H9 (cell line): Measurements from ENCODE around the gene EYA4. TPM values are rescaled to one million over a fixed set of nuclear protein-coding genes. Genes with fewer than 3 reads are reported as not detected.

Experiments used
- DNase-seq: peaks from one replicate; pipeline ENCODE4 v3.0.0-alpha.2; 2017
- H2AFZ ChIP-seq: one replicate; pipeline ENCODE4 v1.6.1; 2013; ENCODE audit warnings: mild to moderate bottlenecking, low read length, control low read depth, moderate library complexity
- H2AK5ac ChIP-seq: 2 replicates; pipeline ENCODE4 v1.6.1; 2013; ENCODE audit warnings: low read length, control low read depth, mixed read lengths; ENCODE audit not compliant: insufficient read length
- H2BK120ac ChIP-seq: one replicate; pipeline ENCODE4 v1.6.1; 2013; ENCODE audit warnings: low read depth, mild to moderate bottlenecking, low read length, control low read depth, inconsistent platforms; ENCODE audit not compliant: poor library complexity, severe bottlenecking
- H2BK12ac ChIP-seq: 2 replicates; pipeline ENCODE4 v1.6.1; 2013; ENCODE audit warnings: low read length, control low read depth, mixed read lengths, low read depth; ENCODE audit not compliant: insufficient read length
- H2BK15ac ChIP-seq: 2 replicates; pipeline ENCODE4 v1.6.1; 2013; ENCODE audit warnings: low read depth, low read length, control low read depth
- H2BK20ac ChIP-seq: one replicate; pipeline ENCODE4 v1.6.1; 2013; ENCODE audit warnings: low read depth, mild to moderate bottlenecking, low read length, control low read depth, inconsistent platforms; ENCODE audit not compliant: poor library complexity, severe bottlenecking
- H2BK5ac ChIP-seq: 2 replicates; pipeline ENCODE4 v1.6.1; 2013; ENCODE audit warnings: low read length, control low read depth, mixed read lengths; ENCODE audit not compliant: insufficient read length
- H3K14ac ChIP-seq: 2 replicates; pipeline ENCODE4 v1.6.1; 2013; ENCODE audit warnings: low read length, control low read depth; ENCODE audit not compliant: insufficient read depth
- H3K18ac ChIP-seq: 2 replicates; pipeline ENCODE4 v1.6.1; 2013; ENCODE audit warnings: low read depth, mild to moderate bottlenecking, mixed read lengths, low read length, control low read depth; ENCODE audit not compliant: insufficient read length
- H3K23ac ChIP-seq: 2 replicates; pipeline ENCODE4 v1.6.1; 2013; ENCODE audit warnings: low read length, control low read depth, mixed read lengths, low read depth; ENCODE audit not compliant: insufficient read length
- H3K23me2 ChIP-seq: 2 replicates; pipeline ENCODE4 v1.6.1; 2013; ENCODE audit warnings: low read depth, mild to moderate bottlenecking, mixed read lengths, low read length, control low read depth; ENCODE audit not compliant: insufficient read length, poor library complexity, severe bottlenecking
- H3K27ac ChIP-seq: 2 replicates; pipeline ENCODE4 v1.5.1; 2013; ENCODE audit warnings: low read length, control low read depth, mixed read lengths, low read depth; ENCODE audit not compliant: insufficient read length
- H3K27me3 ChIP-seq: 2 replicates; pipeline ENCODE4 v1.6.1; 2013; ENCODE audit warnings: low read length, control low read depth, inconsistent platforms; ENCODE audit not compliant: insufficient read depth
- H3K4ac ChIP-seq: 2 replicates; pipeline ENCODE4 v1.6.1; 2013; ENCODE audit warnings: low read depth, mild to moderate bottlenecking, control low read depth, inconsistent platforms, low read length, moderate library complexity
- H3K4me1 ChIP-seq: 2 replicates; pipeline ENCODE4 v1.6.1; 2013; ENCODE audit warnings: low read length, control low read depth, inconsistent platforms; ENCODE audit not compliant: insufficient read depth
- H3K4me2 ChIP-seq: 2 replicates; pipeline ENCODE4 v1.6.1; 2013; ENCODE audit warnings: low read length, control low read depth, mixed read lengths; ENCODE audit not compliant: insufficient read length, insufficient read depth
- H3K56ac ChIP-seq: 2 replicates; pipeline ENCODE4 v1.6.1; 2013; ENCODE audit warnings: low read depth, mild to moderate bottlenecking, mixed read lengths, low read length, control low read depth; ENCODE audit not compliant: insufficient read length
- H3K79me1 ChIP-seq: 2 replicates; pipeline ENCODE4 v1.6.1; 2013; ENCODE audit warnings: low read depth, mild to moderate bottlenecking, moderate library complexity, low read length, control low read depth, inconsistent platforms; ENCODE audit not compliant: insufficient read depth, poor library complexity, severe bottlenecking
- H3K79me2 ChIP-seq: 2 replicates; pipeline ENCODE4 v1.6.1; 2013; ENCODE audit warnings: low read length, control low read depth, inconsistent platforms; ENCODE audit not compliant: insufficient read depth
- H3K9ac ChIP-seq: 2 replicates; pipeline ENCODE4 v1.6.1; 2013; ENCODE audit warnings: low read length, control low read depth, mixed read lengths; ENCODE audit not compliant: insufficient read length; ENCODE audit errors: extremely low read depth
- H3K9me3 ChIP-seq: one replicate; pipeline ENCODE4 v1.6.1; 2013; ENCODE audit warnings: low read depth, low read length, inconsistent platforms; ENCODE audit not compliant: control insufficient read depth
- H3T11ph ChIP-seq: one replicate; pipeline ENCODE4 v1.6.1; 2013; ENCODE audit warnings: mild to moderate bottlenecking, low read length, control low read depth, inconsistent platforms
- H4K20me1 ChIP-seq: one replicate; pipeline ENCODE4 v1.6.1; 2013; ENCODE audit not compliant: control insufficient read depth, insufficient read length, insufficient read depth
- H4K5ac ChIP-seq: 2 replicates; pipeline ENCODE4 v1.6.1; 2013; ENCODE audit warnings: low read depth, mild to moderate bottlenecking, mixed read lengths, low read length, control low read depth; ENCODE audit not compliant: insufficient read length
- H4K8ac ChIP-seq: replicated peaks from 2 replicates; pipeline ENCODE4 v1.6.1; 2013; ENCODE audit warnings: low read length, control low read depth, mixed read lengths, low read depth; ENCODE audit not compliant: insufficient read length
- H4K91ac ChIP-seq: 2 replicates; pipeline ENCODE4 v1.6.1; 2013; ENCODE audit warnings: low read depth, mild to moderate bottlenecking, moderate library complexity, mixed read lengths, low read length, control low read depth; ENCODE audit not compliant: insufficient read length
- H3K27ac Mint-ChIP-seq, 3 experiments: 2 replicates in 2 of 3; 3 replicates in 1 of 3; pipeline ENCODE4 v1.8.0; 2020 to 2021; ENCODE audit warnings: mixed read lengths in 3 of 3, mild to moderate bottlenecking in 1 of 3, moderate library complexity in 1 of 3
- H3K27me3 Mint-ChIP-seq: 2 replicates; pipeline ENCODE4 v1.8.0; 2021; ENCODE audit warnings: low read depth, mild to moderate bottlenecking, moderate library complexity, mixed read lengths
- H3K36me3 Mint-ChIP-seq, 3 experiments: 2 replicates in 2 of 3; 3 replicates in 1 of 3; pipeline ENCODE4 v1.8.0; 2020 to 2021; ENCODE audit warnings: low read depth in 3 of 3, mixed read lengths in 3 of 3; ENCODE audit not compliant: insufficient read depth in 1 of 3
- H3K4me1 Mint-ChIP-seq, 2 experiments: 2 replicates each; pipeline ENCODE4 v1.8.0; 2020; ENCODE audit warnings: mixed read lengths in 2 of 2
- H3K4me3 Mint-ChIP-seq, 2 experiments: 2 replicates in 1 of 2; 3 replicates in 1 of 2; pipeline ENCODE4 v1.8.0; 2020 to 2021; ENCODE audit warnings: mild to moderate bottlenecking in 2 of 2, mixed read lengths in 2 of 2, moderate library complexity in 1 of 2
- H3K9me3 Mint-ChIP-seq, 2 experiments: 2 replicates in 1 of 2; 3 replicates in 1 of 2; pipeline ENCODE4 v1.8.0; 2020; ENCODE audit warnings: mild to moderate bottlenecking in 2 of 2, mixed read lengths in 2 of 2, moderate library complexity in 1 of 2
- WGBS: extraction: QIAGEN DNeasy Blood & Tissue Kit; methylation state at CpG from one replicate; pipeline ENCODE4 v1.1.7; 2013; ENCODE audit warnings: missing lambda C conversion rate, low lambda C conversion rate, mixed read lengths; ENCODE audit not compliant: insufficient read length; ENCODE audit errors: extremely low coverage; 5-methylcytosine and 5-hydroxymethylcytosine counted together
- total RNA-seq: library from RNA; stranded (reverse); gene quantifications from 2 replicates; pipeline ENCODE4 v1.2.1, GENCODE V29; 2021
- TF ChIP-seq, protein P1 (sequence below): fragments of 200-600 bp; sonication (generic); conservative IDR thresholded peaks from 3 replicates; pipeline ENCODE4 v1.8.0; 2021; ENCODE audit warnings: antibody characterized with exemption, mild to moderate bottlenecking

The EYA4 gene
- total RNA-seq, 1 experiment from 2014 or later: 0.26 TPM

DNA sequence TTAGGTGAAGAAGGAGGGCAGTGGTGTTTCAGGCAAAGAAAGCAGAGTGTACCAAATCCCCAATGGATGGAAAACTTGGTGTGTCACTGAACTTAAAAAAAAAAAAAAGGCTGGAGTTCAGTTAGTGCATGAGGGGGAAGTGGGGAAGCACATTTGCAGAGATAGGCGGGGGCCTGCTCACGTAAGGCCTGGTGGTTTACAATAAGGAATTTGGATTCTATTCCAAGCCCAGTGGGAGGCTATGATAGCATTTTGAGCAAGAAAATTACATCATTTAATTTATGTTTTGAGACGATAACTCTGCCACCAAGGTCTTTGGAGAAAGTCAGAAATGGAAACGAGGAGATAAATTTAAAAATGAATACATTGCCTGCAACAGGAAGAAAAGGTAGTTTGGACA lies 225.5 kb downstream of the EYA4 start:
- Histone ChIP-seq H4K5ac (no peak overlapping the region), H4K20me1 (no peaks in the 10 kb centered on the region), H3T11ph (no peak overlapping the region), H4K91ac (no peak overlapping the region), H3K9me3 (no peaks in the 10 kb centered on the region), H3K79me2 (no peaks in the 10 kb centered on the region), H4K8ac (no peak overlapping the region), H3K79me1 (no peaks in the 10 kb centered on the region), H2BK12ac (no peak overlapping the region), H2AK5ac (no peak overlapping the region), H3K56ac (no peak overlapping the region), H2BK5ac (no peak overlapping the region), H3K18ac (no peak overlapping the region), H3K4me2 (no peak overlapping the region), H2BK20ac (no peak overlapping the region), H3K14ac (no peak overlapping the region), H3K23ac (no peak overlapping the region), H3K4ac (no peak overlapping the region), H2BK15ac (no peak overlapping the region), H3K27me3 (no peaks in the 10 kb centered on the region), H3K9ac (no peak overlapping the region), H3K4me1 (no peaks in the 10 kb centered on the region), H3K27ac (no peak overlapping the region), H2AFZ (no peak overlapping the region), H2BK120ac (no peak overlapping the region), H3K23me2 (no peaks in the 10 kb centered on the region)
- H3K27me3 Mint-ChIP-seq: no peaks in the 10 kb centered on the region
- H3K27ac Mint-ChIP-seq: peak overlapping the region in 1 of 3 experiments; percentile 51; a peak in 1 of 7 replicates
- no peak for DNase-seq
- H3K4me3 Mint-ChIP-seq: no peak overlapping the region
- H3K36me3 Mint-ChIP-seq: no peaks in the 10 kb centered on the region
- H3K9me3 Mint-ChIP-seq: peaks cover 0 to 8% of the 10 kb centered on the region in 2 experiments; a peak in 2 of 5 replicates
- peaks cover 6 to 9% of the 10 kb centered on the region in 2 experiments; a peak in 3 of 4 replicates for H3K4me1 Mint-ChIP-seq
- WGBS: no CpG with 5 or more reads among the region's 4 CpGs
- TF ChIP-seq, protein P1, sequence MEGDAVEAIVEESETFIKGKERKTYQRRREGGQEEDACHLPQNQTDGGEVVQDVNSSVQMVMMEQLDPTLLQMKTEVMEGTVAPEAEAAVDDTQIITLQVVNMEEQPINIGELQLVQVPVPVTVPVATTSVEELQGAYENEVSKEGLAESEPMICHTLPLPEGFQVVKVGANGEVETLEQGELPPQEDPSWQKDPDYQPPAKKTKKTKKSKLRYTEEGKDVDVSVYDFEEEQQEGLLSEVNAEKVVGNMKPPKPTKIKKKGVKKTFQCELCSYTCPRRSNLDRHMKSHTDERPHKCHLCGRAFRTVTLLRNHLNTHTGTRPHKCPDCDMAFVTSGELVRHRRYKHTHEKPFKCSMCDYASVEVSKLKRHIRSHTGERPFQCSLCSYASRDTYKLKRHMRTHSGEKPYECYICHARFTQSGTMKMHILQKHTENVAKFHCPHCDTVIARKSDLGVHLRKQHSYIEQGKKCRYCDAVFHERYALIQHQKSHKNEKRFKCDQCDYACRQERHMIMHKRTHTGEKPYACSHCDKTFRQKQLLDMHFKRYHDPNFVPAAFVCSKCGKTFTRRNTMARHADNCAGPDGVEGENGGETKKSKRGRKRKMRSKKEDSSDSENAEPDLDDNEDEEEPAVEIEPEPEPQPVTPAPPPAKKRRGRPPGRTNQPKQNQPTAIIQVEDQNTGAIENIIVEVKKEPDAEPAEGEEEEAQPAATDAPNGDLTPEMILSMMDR: no peak
